Activated naive CD4-positive, alpha-beta T cell treated with anti-CD3 and anti-CD28 coated beads, Interleukin-2, amount 10 ng/mL, durations not matched to agents 7 days and 5 days (primary cell): ENCODE data around the gene AHDC1.

Experiments used
- CTCF ChIA-PET: fragments of 350-600 bp; sonication (Branson Sonifier 250); formaldehyde crosslinking; loops from one replicate; lab custom pipeline; 2021; ENCODE audit warnings: antibody characterized with exemption; lab: Charles Lee
- DNase-seq: peaks from one replicate; pipeline ENCODE4 v3.0.0-alpha.2; 2020
- H3K27ac Mint-ChIP-seq: one replicate; pipeline ENCODE4 v1.8.0; 2021; ENCODE audit warnings: mild to moderate bottlenecking, moderate library complexity, mixed read lengths
- H3K27me3 Mint-ChIP-seq: one replicate; pipeline ENCODE4 v1.8.0; 2021; ENCODE audit warnings: mild to moderate bottlenecking, mixed read lengths
- H3K36me3 Mint-ChIP-seq: one replicate; pipeline ENCODE4 v1.8.0; 2021; ENCODE audit warnings: mixed read lengths
- H3K4me1 Mint-ChIP-seq: one replicate; pipeline ENCODE4 v1.8.0; 2021; ENCODE audit warnings: mixed read lengths
- H3K4me3 Mint-ChIP-seq: one replicate; pipeline ENCODE4 v1.8.0; 2021; ENCODE audit warnings: mild to moderate bottlenecking, moderate library complexity, mixed read lengths
- H3K9me3 Mint-ChIP-seq: one replicate; pipeline ENCODE4 v1.8.0; 2021; ENCODE audit warnings: mixed read lengths

The AHDC1 gene

GRCh38 chr1:27518808-27519207 is 85.1 kb downstream of the AHDC1 start:
- H3K36me3 Mint-ChIP-seq: no peaks in the 10 kb centered on the region
- no peaks in the 10 kb centered on the region for H3K9me3 Mint-ChIP-seq
- no peak for DNase-seq
- H3K27me3 Mint-ChIP-seq: peaks cover 4% of the 10 kb centered on the region
- peaks cover 56% of the 10 kb centered on the region for H3K4me1 Mint-ChIP-seq
- CTCF ChIA-PET: interaction anchor here (3.1 kb wide), 1 partner anchor 38 kb away, joined by 11 read pairs; no protein-coding TSS in a partner anchor
- no peak overlapping the region for H3K4me3 Mint-ChIP-seq
- H3K27ac Mint-ChIP-seq: no peak overlapping the region

- Mint-ChIP-seq H3K36me3 (no peaks in the 10 kb centered on the region), H3K9me3 (no peaks in the 10 kb centered on the region), H3K4me1 (peaks cover 50% of the 10 kb centered on the region), H3K27ac (no peak overlapping the region), H3K27me3 (peaks cover 4% of the 10 kb centered on the region), H3K4me3 (no peak overlapping the region)
- DNase-seq: no peak
- CTCF ChIA-PET: interaction anchor here (0.6 kb wide), 1 partner anchor 116 kb away, joined by 3 read pairs; no protein-coding TSS in a partner anchor
Measured at GRCh38 chr1:27517907-27518718, 85.8 kb downstream of the AHDC1 start.

- no peaks in the 10 kb centered on the region for H3K36me3 Mint-ChIP-seq
- no peak overlapping the region for H3K4me3 Mint-ChIP-seq
- H3K27ac Mint-ChIP-seq: no peak overlapping the region
- CTCF ChIA-PET: interaction anchor here (0.6 kb wide), 1 partner anchor 115 kb away, joined by 3 read pairs; no protein-coding TSS in a partner anchor
- H3K9me3 Mint-ChIP-seq: no peaks in the 10 kb centered on the region
- DNase-seq: no peak
- H3K27me3 Mint-ChIP-seq: peaks cover 4% of the 10 kb centered on the region
- peaks cover 42% of the 10 kb centered on the region for H3K4me1 Mint-ChIP-seq
Measured at GRCh38 chr1:27517301-27517700, 86.6 kb downstream of the AHDC1 start.

DNA sequence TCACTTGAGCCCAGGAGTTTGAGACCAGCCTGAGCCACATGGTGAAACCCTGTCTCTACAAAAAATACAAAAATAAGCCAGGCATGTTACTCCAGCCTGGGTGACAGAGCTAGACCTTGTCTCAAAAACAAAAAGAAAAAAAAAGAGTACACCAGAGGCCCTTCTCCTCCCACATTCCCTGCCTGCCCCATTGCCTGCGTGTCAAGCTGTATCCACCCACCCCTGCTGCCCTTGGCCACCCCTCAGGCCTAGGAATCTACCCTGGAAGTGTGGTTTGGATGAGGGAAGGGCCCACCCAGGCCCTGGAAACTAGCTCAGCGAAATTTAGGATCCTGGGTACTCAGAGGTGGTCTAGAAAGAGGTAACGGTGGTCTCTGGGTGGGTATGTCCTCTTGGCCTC is 88.3 kb downstream of the AHDC1 start:
- no peak for DNase-seq
- Mint-ChIP-seq H3K4me1 (peaks cover 26% of the 10 kb centered on the region), H3K9me3 (no peaks in the 10 kb centered on the region), H3K4me3 (no peak overlapping the region), H3K27ac (no peak overlapping the region), H3K36me3 (no peaks in the 10 kb centered on the region), H3K27me3 (peaks cover 4% of the 10 kb centered on the region)
- CTCF ChIA-PET: interaction anchor here (1.2 kb wide), 1 partner anchor 41 kb away, joined by 3 read pairs; no protein-coding TSS in a partner anchor

GRCh38 chr1:27513958-27514357 is 90.0 kb downstream of the AHDC1 start:
- no peaks in the 10 kb centered on the region for H3K36me3 Mint-ChIP-seq
- no peak overlapping the region for H3K4me3 Mint-ChIP-seq
- no peak overlapping the region for H3K27ac Mint-ChIP-seq
- CTCF ChIA-PET: no interaction called here
- H3K27me3 Mint-ChIP-seq: peaks cover 4% of the 10 kb centered on the region
- H3K4me1 Mint-ChIP-seq: peaks cover 16% of the 10 kb centered on the region
- DNase-seq: no peak
- no peaks in the 10 kb centered on the region for H3K9me3 Mint-ChIP-seq

DNA sequence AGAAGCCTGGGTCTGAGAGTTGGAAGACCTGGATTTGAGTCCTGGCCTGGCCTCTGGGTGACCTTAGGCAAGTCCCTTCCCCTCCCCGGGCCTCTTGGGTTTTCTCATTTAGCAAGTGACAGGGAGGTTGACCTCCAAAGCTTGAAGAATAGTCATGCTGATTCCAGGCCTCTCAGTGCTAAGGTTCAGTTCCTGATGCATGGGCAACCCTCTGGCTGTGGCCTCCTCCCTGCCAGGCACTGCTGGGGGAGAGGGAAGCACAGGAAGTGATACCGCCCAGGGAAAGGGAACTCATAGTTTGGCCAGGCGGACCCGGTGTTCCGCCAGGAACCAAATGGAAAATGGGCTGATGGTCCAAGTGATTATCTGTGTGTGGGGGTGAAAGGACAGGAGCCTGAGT is 90.4 kb downstream of the AHDC1 start:
- no peaks in the 10 kb centered on the region for H3K36me3 Mint-ChIP-seq
- no peak for DNase-seq
- no peak overlapping the region for H3K4me3 Mint-ChIP-seq
- peaks cover 4% of the 10 kb centered on the region for H3K27me3 Mint-ChIP-seq
- no peak overlapping the region for H3K27ac Mint-ChIP-seq
- H3K9me3 Mint-ChIP-seq: no peaks in the 10 kb centered on the region
- CTCF ChIA-PET: no interaction called here
- peaks cover 12% of the 10 kb centered on the region for H3K4me1 Mint-ChIP-seq

DNA sequence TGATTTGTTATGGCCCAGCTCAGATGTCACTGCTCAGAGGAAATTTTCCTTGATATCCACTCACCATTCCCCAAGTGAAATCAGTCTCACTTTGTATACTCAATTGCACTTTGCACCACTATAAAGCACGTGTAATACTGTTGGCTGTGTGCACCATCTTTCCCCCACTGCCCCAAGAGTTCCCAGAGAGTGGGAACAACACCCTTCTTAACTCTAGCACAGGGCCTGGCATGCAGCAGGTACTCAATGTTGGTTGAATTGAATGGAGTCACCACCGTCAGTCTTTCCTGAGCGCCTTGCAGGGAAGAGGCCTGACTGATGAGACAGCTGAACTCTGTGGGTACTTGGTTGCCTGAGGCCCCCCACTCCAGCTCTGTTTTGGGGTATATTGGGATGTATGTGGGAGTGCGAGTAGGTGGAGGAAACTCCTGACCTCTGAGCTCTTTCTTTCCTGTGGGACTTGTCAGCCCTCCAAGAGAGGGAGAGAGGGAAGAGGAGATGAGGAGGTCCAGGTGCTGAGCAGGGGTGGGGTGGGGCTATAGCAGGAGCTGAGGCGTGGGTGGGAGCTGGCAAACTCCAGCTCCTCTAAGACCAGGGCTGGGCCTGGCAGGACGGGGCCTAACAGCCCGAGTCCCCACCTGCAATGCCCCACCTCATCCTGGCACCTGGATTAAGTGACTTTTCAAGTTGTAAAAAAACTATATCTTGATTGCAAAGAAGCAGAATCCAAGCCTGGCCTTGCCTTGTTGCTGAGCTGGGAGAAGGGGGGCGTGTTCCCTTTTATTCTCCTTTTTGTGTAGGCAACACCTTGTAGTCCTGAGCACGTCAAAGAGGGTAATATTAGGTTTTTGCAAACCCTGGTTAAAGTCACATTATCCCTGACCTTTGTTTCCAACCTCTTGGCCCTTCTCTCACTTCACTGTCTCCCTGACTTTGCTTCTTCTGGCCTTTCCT is 94.5 kb downstream of the AHDC1 start:
- Mint-ChIP-seq H3K9me3 (no peaks in the 10 kb centered on the region), H3K4me3 (no peak overlapping the region), H3K27ac (no peak overlapping the region), H3K36me3 (no peaks in the 10 kb centered on the region), H3K27me3 (peaks cover 4% of the 10 kb centered on the region), H3K4me1 (no peaks in the 10 kb centered on the region)
- DNase-seq: no peak
- CTCF ChIA-PET: interaction anchor here (0.8 kb wide), 1 partner anchor 97 kb away, joined by 3 read pairs; no protein-coding TSS in a partner anchor

GRCh38 chr1:27507960-27508665 is 95.8 kb downstream of the AHDC1 start:
- H3K36me3 Mint-ChIP-seq: no peaks in the 10 kb centered on the region
- H3K9me3 Mint-ChIP-seq: no peaks in the 10 kb centered on the region
- no peak overlapping the region for H3K4me3 Mint-ChIP-seq
- H3K27me3 Mint-ChIP-seq: peaks cover 9% of the 10 kb centered on the region
- H3K27ac Mint-ChIP-seq: no peak overlapping the region
- H3K4me1 Mint-ChIP-seq: no peaks in the 10 kb centered on the region
- no peak for DNase-seq
- CTCF ChIA-PET: interaction anchor here (0.5 to 1.3 kb wide), 4 partner anchors 99 to 1512 kb away, joined by 3 to 4 read pairs (median 3); no protein-coding TSS in a partner anchor

DNA sequence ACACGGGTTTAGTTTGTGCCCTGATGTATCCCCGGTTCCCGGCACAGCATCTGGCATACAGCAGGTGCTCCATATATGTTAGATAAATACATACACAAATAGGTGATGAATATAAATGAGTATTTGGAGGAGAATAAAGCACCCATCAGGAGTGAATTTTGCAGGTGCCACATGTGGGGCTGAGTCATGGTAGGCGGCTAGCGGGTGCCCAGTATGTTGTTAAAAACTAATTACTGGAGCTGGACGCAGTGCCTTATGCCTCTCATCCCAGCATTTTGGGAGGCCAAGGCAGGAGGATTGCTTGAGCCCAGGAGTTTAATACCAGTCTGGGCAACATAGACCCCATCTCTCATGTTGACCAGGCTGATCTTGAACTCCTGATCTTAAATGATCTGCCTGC is 97.2 kb downstream of the AHDC1 start:
- H3K27ac Mint-ChIP-seq: no peak overlapping the region

DNA sequence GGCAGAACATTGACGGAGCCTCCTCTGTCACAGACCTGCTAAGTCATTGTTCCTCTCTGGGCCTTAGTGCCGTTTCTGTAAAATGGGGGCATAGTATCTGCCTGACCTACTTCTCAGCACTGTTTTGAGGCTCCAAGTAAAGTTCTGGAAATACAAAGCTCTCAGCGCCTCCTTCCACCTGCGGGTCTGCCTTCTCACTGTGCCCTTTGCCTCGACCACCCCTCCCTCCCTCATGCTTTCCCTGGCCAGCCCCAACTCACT is 98.6 kb downstream of the AHDC1 start:
- no peaks in the 10 kb centered on the region for H3K36me3 Mint-ChIP-seq
- H3K4me3 Mint-ChIP-seq: no peak overlapping the region
- no peaks in the 10 kb centered on the region for H3K9me3 Mint-ChIP-seq
- CTCF ChIA-PET: no interaction called here
- H3K27ac Mint-ChIP-seq: no peak overlapping the region
- peaks cover 11% of the 10 kb centered on the region for H3K27me3 Mint-ChIP-seq
- DNase-seq: no peak
- H3K4me1 Mint-ChIP-seq: no peaks in the 10 kb centered on the region

More for the DNA sequence above, 97.2 kb downstream of the AHDC1 start:
- H3K27me3 Mint-ChIP-seq: peaks cover 11% of the 10 kb centered on the region
- no peaks in the 10 kb centered on the region for H3K36me3 Mint-ChIP-seq
- H3K4me1 Mint-ChIP-seq: no peaks in the 10 kb centered on the region
- no peak for DNase-seq
- no peaks in the 10 kb centered on the region for H3K9me3 Mint-ChIP-seq
- no peak overlapping the region for H3K4me3 Mint-ChIP-seq
- CTCF ChIA-PET: no interaction called here

DNA sequence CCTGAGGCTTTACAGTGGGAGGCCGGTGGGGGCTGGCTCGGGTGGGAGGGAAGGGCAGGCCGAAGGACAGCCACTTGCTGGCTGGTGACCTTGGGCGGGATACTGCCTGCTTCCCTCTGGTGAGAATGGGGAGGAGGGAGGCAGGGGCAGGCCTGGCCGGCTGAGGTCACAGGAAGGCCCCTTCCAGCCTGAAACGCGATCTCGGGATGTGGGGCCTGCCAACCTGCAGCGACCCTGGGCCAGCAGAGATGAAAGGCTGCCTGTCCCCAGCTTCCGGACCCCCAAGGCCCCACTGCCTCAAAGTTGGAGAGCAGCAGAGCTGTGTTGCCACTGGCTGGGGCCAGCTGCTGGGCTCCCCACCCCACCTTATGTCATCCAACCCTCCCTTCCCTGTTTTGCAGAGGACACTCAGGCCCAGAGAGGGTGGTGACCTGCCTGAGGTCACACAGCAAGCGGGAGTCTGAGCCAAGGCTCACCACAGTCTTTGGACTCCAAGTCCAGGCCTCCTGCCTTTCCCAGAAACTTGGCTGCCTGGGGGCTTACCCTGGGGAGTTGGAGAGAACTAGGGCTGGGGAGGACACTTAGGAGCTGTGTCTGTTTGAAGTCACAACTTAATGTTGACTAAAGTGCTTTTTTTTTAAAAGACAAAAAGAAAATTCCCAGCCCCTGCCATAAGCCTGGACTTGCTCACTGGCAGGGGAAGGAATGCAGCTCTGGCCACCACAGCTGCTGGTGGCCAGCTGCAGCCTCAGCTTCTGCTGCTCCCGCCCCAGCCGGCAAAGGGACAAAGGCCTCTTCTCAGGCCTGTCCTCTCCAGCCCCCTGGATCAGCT is 99.1 kb downstream of the AHDC1 start:
- no peaks in the 10 kb centered on the region for H3K36me3 Mint-ChIP-seq
- H3K9me3 Mint-ChIP-seq: no peaks in the 10 kb centered on the region
- no peak overlapping the region for H3K27ac Mint-ChIP-seq
- DNase-seq: peak; percentile 9
- CTCF ChIA-PET: no interaction called here
- H3K4me3 Mint-ChIP-seq: no peak overlapping the region
- H3K27me3 Mint-ChIP-seq: peaks cover 11% of the 10 kb centered on the region
- H3K4me1 Mint-ChIP-seq: no peaks in the 10 kb centered on the region

- no peak overlapping the region for H3K27ac Mint-ChIP-seq
- no peak overlapping the region for H3K4me3 Mint-ChIP-seq
- no peaks in the 10 kb centered on the region for H3K4me1 Mint-ChIP-seq
- peaks cover 11% of the 10 kb centered on the region for H3K27me3 Mint-ChIP-seq
- peak; percentile 12 for DNase-seq
- no peaks in the 10 kb centered on the region for H3K9me3 Mint-ChIP-seq
- no peaks in the 10 kb centered on the region for H3K36me3 Mint-ChIP-seq
- CTCF ChIA-PET: no interaction called here
Measured at GRCh38 chr1:27503844-27504587, 99.9 kb downstream of the AHDC1 start.

DNA sequence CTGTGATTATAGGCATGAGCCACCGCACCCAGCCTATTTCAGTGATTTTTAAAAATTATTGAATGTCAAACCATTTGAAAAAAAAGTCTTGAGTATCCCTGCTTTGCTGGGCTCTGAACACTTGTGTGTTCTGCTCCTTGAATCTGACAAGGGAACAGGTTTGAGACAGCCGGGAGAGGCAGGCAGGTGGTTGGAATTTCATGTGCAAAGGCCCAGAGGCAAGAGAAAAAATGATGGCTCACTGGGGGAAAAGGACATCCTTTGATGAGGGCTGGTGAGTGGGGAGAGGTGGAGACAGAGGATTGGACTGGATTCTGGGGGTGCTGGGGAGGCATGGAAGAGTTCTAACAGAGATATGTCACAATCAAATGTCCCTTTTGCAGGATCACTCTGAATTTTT is 100.9 kb downstream of the AHDC1 start:
- no peak for DNase-seq
- peaks cover 9% of the 10 kb centered on the region for H3K27me3 Mint-ChIP-seq
- no peak overlapping the region for H3K4me3 Mint-ChIP-seq
- CTCF ChIA-PET: no interaction called here
- no peaks in the 10 kb centered on the region for H3K36me3 Mint-ChIP-seq
- H3K27ac Mint-ChIP-seq: no peak overlapping the region
- no peaks in the 10 kb centered on the region for H3K9me3 Mint-ChIP-seq
- no peaks in the 10 kb centered on the region for H3K4me1 Mint-ChIP-seq
